Measurements from ENCODE around the gene DUOXA2. TPM values are rescaled to one million over a fixed set of nuclear protein-coding genes. Genes with fewer than 3 reads are reported as not detected.

The DUOXA2 gene
- total RNA-seq, 1 experiment from 2014 or later: not detected

GRCh38 chr15:45118131-45118588, 4.0 kb downstream of the DUOXA2 start:
- intact Hi-C loops (cut with micrococcal nuclease; ENCODE audit: unreplicated experiment) (no loop called here), in situ Hi-C loops (cut with HindIII; ENCODE audit: low pct_unique_long_range_greater_than_20kb, low sequenced_read_pairs) (no loop called here)
- Histone ChIP-seq H3K36me3 (ENCODE audit: control insufficient read depth, insufficient read depth, low read length) (no peaks in the 10 kb centered on the region), H3K27ac (ENCODE audit: low read length) (no peak overlapping the region), H3K4me1 (ENCODE audit: control insufficient read depth, insufficient read depth, low read length) (peaks cover 7% of the 10 kb centered on the region), H3K4me3 (ENCODE audit: low read depth in 2 of 2, low read length in 2 of 2) (no peak overlapping the region), H3K27me3 (ENCODE audit: control insufficient read depth, insufficient read depth, low read length) (peaks cover 15% of the 10 kb centered on the region; the same call in 1 of the 2 replicates), H3K9me3 (ENCODE audit: control insufficient read depth, insufficient read depth, low read depth, low read length) (no peaks in the 10 kb centered on the region)
- CTCF ChIA-PET: interaction anchor here (0.6 to 1.6 kb wide), 16 partner anchors 8 to 266 kb away, joined by 3 to 9 read pairs (median 4); no protein-coding TSS in a partner anchor
- no TSS peak for BruUV-seq (replicated peaks)
- TF ChIP-seq SIN3A (IDR thresholded peaks at IDR 0.05; ENCODE audit: borderline replicate concordance, insufficient read depth, low read depth, low read length) (no peak), CTCF (IDR thresholded peaks at IDR 0.05) (peak; percentile 100)
- DNase-seq (ENCODE audit: low read depth, low spot score) (peak; percentile 78), ATAC-seq (peak; percentile 95)
- POLR2A ChIA-PET: no interaction called here

GRCh38 chr15:45118996-45119395, 4.9 kb downstream of the DUOXA2 start:
- ChIA-PET CTCF (interaction anchor here (0.7 to 1.6 kb wide), 6 partner anchors 8 to 46 kb away, joined by 3 to 9 read pairs (median 5); no protein-coding TSS in a partner anchor), POLR2A (no interaction called here)
- no peak overlapping the region for H3K4me3 ChIP-seq (ENCODE audit: low read depth in 2 of 2, low read length in 2 of 2)
- no peaks in the 10 kb centered on the region for H3K36me3 ChIP-seq (ENCODE audit: control insufficient read depth, insufficient read depth, low read length)
- H3K9me3 ChIP-seq (ENCODE audit: control insufficient read depth, insufficient read depth, low read depth, low read length): no peaks in the 10 kb centered on the region
- ATAC-seq: no peak
- no peaks in the 10 kb centered on the region; the same call in 1 of the 2 replicates for H3K4me1 ChIP-seq (ENCODE audit: control insufficient read depth, insufficient read depth, low read length)
- TF ChIP-seq POLR2AphosphoS5 (IDR thresholded peaks at IDR 0.05; ENCODE audit: low read depth, low read length) (no peak), REST (IDR thresholded peaks at IDR 0.05; ENCODE audit: insufficient read depth in 1 of 2, low read depth in 2 of 2, low read length in 1 of 2) (no peak), SIN3A (IDR thresholded peaks at IDR 0.05; ENCODE audit: borderline replicate concordance, insufficient read depth, low read depth, low read length) (no peak), CTCF (IDR thresholded peaks at IDR 0.05) (no peak), TCF7L2 (IDR thresholded peaks at IDR 0.05; ENCODE audit: low read depth, low read length) (no peak)
- intact Hi-C loops (cut with micrococcal nuclease; ENCODE audit: unreplicated experiment) (no loop called here), in situ Hi-C loops (cut with HindIII; ENCODE audit: low pct_unique_long_range_greater_than_20kb, low sequenced_read_pairs) (no loop called here)
- no TSS peak for BruUV-seq (replicated peaks)
- peaks cover 7% of the 10 kb centered on the region; the same call in 1 of the 2 replicates for H3K27me3 ChIP-seq (ENCODE audit: control insufficient read depth, insufficient read depth, low read length)
- no peak overlapping the region for H3K27ac ChIP-seq (ENCODE audit: low read length)
- no peak for DNase-seq (ENCODE audit: low read depth, low spot score)

All from Panc1 (cell line).